DOHH2 (cell line): ENCODE measurements around the gene ACSS2.

Source experiments
- H3F3A ChIP-seq: fragments of 200-600 bp; sonication (generic), shearing (Covaris generic); 2 replicates; pipeline ENCODE4 v1.6.0; 2016; ENCODE audit warnings: antibody characterized with exemption, mild to moderate bottlenecking; ENCODE audit not compliant: control insufficient read depth, insufficient read depth
- H3K27ac ChIP-seq: fragments of 200-600 bp; sonication (generic); 2 replicates; pipeline ENCODE4 v1.5.1; 2014; ENCODE audit warnings: low read depth, mild to moderate bottlenecking, low read length, moderate library complexity
- H3K27me3 ChIP-seq: fragments of 200-600 bp; sonication (generic); 2 replicates; pipeline ENCODE4 v1.6.1; 2014; ENCODE audit warnings: mild to moderate bottlenecking, low read length, mixed read lengths; ENCODE audit not compliant: control insufficient read depth
- H3K36me3 ChIP-seq: fragments of 200-600 bp; sonication (generic); 2 replicates; pipeline ENCODE4 v1.6.1; 2014; ENCODE audit warnings: mild to moderate bottlenecking, low read length, moderate library complexity, mixed read lengths; ENCODE audit not compliant: control insufficient read depth
- H3K4me1 ChIP-seq: fragments of 200-600 bp; sonication (generic); 2 replicates; pipeline ENCODE4 v1.6.1; 2014; ENCODE audit warnings: mild to moderate bottlenecking, low read length, mixed read lengths; ENCODE audit not compliant: control insufficient read depth
- H3K4me2 ChIP-seq: fragments of 200-600 bp; sonication (generic); 2 replicates; pipeline ENCODE4 v1.6.0; 2014; ENCODE audit warnings: mild to moderate bottlenecking, low read length, moderate library complexity
- H3K4me3 ChIP-seq: fragments of 200-600 bp; sonication (generic); 2 replicates; pipeline ENCODE4 v1.5.1; 2014; ENCODE audit warnings: mild to moderate bottlenecking, low read length, mixed read lengths
- H3K79me2 ChIP-seq: fragments of 200-600 bp; sonication (generic); 2 replicates; pipeline ENCODE4 v1.6.1; 2014; ENCODE audit warnings: mild to moderate bottlenecking, low read length, mixed read lengths; ENCODE audit not compliant: control insufficient read depth
- H3K9me2 ChIP-seq: fragments of 200-600 bp; sonication (generic); replicated peaks from 2 replicates; pipeline ENCODE4 v1.6.1; 2014; ENCODE audit warnings: mild to moderate bottlenecking, low read length, mixed read lengths; ENCODE audit not compliant: control insufficient read depth
- H3K9me3 ChIP-seq: fragments of 200-600 bp; sonication (generic); 2 replicates; pipeline ENCODE4 v1.6.1; 2014; ENCODE audit warnings: antibody characterized with exemption, low read length, mixed read lengths; ENCODE audit not compliant: control insufficient read depth, insufficient read depth
- H4K20me1 ChIP-seq: fragments of 200-600 bp; sonication (generic); 2 replicates; pipeline ENCODE4 v1.6.0; 2014; ENCODE audit warnings: low read depth, mild to moderate bottlenecking, antibody characterized with exemption, low read length, moderate library complexity; ENCODE audit not compliant: control insufficient read depth, insufficient read depth
- EZH2phosphoT487 ChIP-seq: fragments of 200-600 bp; sonication (generic); IDR thresholded peaks from 2 replicates; pipeline ENCODE4 v1.6.1; 2017; ENCODE audit warnings: borderline replicate concordance, mild to moderate bottlenecking, antibody characterized with exemption, low read length, moderate library complexity, mixed read lengths
- TF ChIP-seq, protein P1 (sequence below): fragments of 200-600 bp; sonication (generic); IDR thresholded peaks from one replicate; pipeline ENCODE4 v1.5.1; 2014; ENCODE audit warnings: antibody characterized with exemption, mild to moderate bottlenecking, low read depth, low read length; ENCODE audit not compliant: poor library complexity, severe bottlenecking

Gene ACSS2

DNA sequence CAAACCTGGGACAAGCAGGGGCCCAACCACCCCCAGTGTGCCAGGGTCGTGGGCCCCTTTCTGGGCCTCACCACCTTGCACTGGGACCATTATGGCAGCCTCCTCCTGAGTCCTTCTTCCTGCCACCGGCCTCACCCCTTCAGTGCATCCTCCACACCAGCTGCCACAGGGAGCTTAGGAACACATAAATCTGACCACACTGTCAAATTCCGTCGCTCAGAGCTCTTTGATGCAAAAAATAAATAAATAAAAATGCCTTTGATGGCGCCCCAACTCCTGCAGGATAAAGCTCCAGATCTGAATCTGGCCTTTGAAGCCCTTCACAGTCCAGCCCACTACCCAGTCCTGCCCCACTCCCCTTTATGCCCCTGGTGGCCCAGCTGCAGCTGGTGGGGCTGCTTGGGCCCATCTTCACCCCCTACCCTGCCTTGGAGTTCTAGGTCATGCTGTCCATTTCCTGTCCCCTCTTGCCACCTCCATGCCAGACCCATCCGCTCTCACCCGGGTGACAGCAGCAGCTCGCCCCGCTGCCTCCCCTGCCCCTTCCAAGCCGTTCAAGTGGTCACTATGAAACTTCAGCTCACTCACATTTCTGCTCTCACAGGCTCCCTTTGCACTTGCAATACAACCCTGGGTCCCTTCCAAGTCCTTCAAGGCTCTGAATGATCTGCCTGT is 95.3 kb downstream of the ACSS2 start:
- Histone ChIP-seq H3K4me3 (no peak overlapping the region), H3K79me2 (no peaks in the 10 kb centered on the region), H3K36me3 (no peaks in the 10 kb centered on the region), H3F3A (no peaks in the 10 kb centered on the region), H3K9me2 (no peaks in the 10 kb centered on the region), H3K27me3 (no peaks in the 10 kb centered on the region), H3K27ac (no peak overlapping the region), H3K4me1 (no peaks in the 10 kb centered on the region), H3K9me3 (no peaks in the 10 kb centered on the region), H4K20me1 (no peaks in the 10 kb centered on the region), H3K4me2 (no peak overlapping the region)
- TF ChIP-seq, protein P1, sequence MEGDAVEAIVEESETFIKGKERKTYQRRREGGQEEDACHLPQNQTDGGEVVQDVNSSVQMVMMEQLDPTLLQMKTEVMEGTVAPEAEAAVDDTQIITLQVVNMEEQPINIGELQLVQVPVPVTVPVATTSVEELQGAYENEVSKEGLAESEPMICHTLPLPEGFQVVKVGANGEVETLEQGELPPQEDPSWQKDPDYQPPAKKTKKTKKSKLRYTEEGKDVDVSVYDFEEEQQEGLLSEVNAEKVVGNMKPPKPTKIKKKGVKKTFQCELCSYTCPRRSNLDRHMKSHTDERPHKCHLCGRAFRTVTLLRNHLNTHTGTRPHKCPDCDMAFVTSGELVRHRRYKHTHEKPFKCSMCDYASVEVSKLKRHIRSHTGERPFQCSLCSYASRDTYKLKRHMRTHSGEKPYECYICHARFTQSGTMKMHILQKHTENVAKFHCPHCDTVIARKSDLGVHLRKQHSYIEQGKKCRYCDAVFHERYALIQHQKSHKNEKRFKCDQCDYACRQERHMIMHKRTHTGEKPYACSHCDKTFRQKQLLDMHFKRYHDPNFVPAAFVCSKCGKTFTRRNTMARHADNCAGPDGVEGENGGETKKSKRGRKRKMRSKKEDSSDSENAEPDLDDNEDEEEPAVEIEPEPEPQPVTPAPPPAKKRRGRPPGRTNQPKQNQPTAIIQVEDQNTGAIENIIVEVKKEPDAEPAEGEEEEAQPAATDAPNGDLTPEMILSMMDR = no peak
- TF ChIP-seq EZH2phosphoT487 = no peak

DNA sequence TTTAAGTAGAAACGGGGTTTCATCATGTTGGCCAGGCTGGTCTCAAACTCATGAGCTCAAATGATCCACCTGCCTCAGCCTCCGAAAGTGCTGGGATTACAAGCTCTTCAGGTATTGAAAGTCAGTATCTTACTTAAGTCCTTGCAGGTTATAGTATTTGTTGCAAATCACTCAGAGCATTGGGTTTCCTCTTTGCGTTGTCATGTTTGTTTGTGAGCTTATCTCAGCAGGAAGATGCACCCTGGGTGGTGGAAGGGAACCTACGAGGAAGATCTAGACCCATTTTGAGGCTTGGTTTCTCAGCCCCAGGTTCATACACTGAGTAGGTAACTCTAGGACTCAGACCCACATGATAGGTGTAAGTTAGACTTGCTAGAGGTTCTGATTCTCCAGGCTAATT is 97.8 kb downstream of the ACSS2 start:
- TF ChIP-seq EZH2phosphoT487 = no peak
- TF ChIP-seq, protein P1 = no peak
- H3K4me1 ChIP-seq = no peaks in the 10 kb centered on the region
- no peak overlapping the region for H3K4me3 ChIP-seq
- no peaks in the 10 kb centered on the region for H3K27me3 ChIP-seq
- H3K9me2 ChIP-seq = no peaks in the 10 kb centered on the region
- H3K79me2 ChIP-seq = no peaks in the 10 kb centered on the region
- no peaks in the 10 kb centered on the region for H4K20me1 ChIP-seq
- no peaks in the 10 kb centered on the region for H3F3A ChIP-seq
- H3K9me3 ChIP-seq = no peaks in the 10 kb centered on the region
- H3K4me2 ChIP-seq = no peak overlapping the region
- H3K36me3 ChIP-seq = no peaks in the 10 kb centered on the region
- H3K27ac ChIP-seq = no peak overlapping the region

DNA sequence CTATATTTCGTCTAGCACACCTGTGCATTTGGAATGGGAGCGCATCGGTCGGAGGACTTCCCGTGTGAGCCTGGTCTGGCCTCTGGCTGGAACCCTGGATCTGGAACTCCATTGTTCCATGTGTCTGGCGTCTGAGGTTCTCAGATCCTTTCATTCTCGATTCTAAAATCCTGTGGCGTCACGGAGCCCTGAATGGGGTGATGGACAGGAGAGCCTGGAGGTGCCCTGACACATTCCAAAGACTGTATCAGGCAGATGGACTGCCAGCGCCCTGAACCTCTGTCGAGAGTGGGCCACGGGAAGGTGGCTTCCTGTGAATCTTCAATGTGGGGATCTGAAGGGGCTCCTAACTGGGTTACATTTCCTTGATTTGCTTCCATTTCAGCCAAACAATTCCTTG is 99.9 kb downstream of the ACSS2 start:
- Histone ChIP-seq H3K9me2 (no peaks in the 10 kb centered on the region), H3K9me3 (no peaks in the 10 kb centered on the region), H3K27ac (no peak overlapping the region), H3K79me2 (no peaks in the 10 kb centered on the region), H3F3A (no peaks in the 10 kb centered on the region), H3K4me3 (no peak overlapping the region), H3K4me2 (no peak overlapping the region), H3K4me1 (no peaks in the 10 kb centered on the region), H3K36me3 (no peaks in the 10 kb centered on the region), H4K20me1 (no peaks in the 10 kb centered on the region), H3K27me3 (no peaks in the 10 kb centered on the region)
- TF ChIP-seq, protein P1 = no peak
- no peak for TF ChIP-seq EZH2phosphoT487
